T-cell (primary cell): ENCODE data around the gene RDH12. TPM values are rescaled to one million over a fixed set of nuclear protein-coding genes. Genes with fewer than 3 reads are reported as not detected.
A peak's percentile ranks its signal among the peaks of the same experiment; 100 is the strongest.

Source experiments
- ATAC-seq, 4 experiments: fragments of 200-7000 bp in 3 of 4; fragments of 150-1000 bp in 1 of 4; cut with Tn5 transposase; replicated peaks in 1 of 4; 1 replicate in 3 of 4; 2 replicates in 1 of 4; pipeline ENCODE4 v1.10.0; 2021; ENCODE audit warnings: moderate library complexity in 3 of 4, mild to moderate bottlenecking in 2 of 4, moderate number of reproducible peaks in 1 of 4
- CTCF ChIA-PET, 2 donors: fragments of 300-600 bp; sonication (Branson Sonifier 250); formaldehyde crosslinking; loops; one replicate each; lab custom pipeline; 2022; ENCODE audit warnings: antibody characterized with exemption in 2 of 2; lab: Charles Lee
- POLR2A ChIA-PET, 2 donors: fragments of 300-600 bp; sonication (Branson Sonifier 250); formaldehyde crosslinking; loops; one replicate each; lab custom pipeline; 2022; ENCODE audit warnings: antibody characterized with exemption in 2 of 2; lab: Charles Lee
- DNase-seq, 35 experiments: peaks; one replicate each; pipeline versions ENCODE4 v3.0.0 to v3.0.0-alpha.2; 2013 to 2023
- H3K27ac ChIP-seq: one replicate; pipeline ENCODE4 v1.5.1; 2013; ENCODE audit warnings: low read length
- H3K27me3 ChIP-seq, 2 experiments: replicated peaks in 1 of 2; 1 replicate in 1 of 2; 2 replicates in 1 of 2; pipeline versions ENCODE4 v1.6.1 to v1.7.0; 2013; ENCODE audit warnings: low read length in 1 of 2, mixed read lengths in 1 of 2; ENCODE audit not compliant: control insufficient read depth in 2 of 2, insufficient read depth in 2 of 2; ENCODE audit errors: extremely low read depth in 1 of 2
- H3K36me3 ChIP-seq, 2 donors: 1 replicate in 1 of 2; 2 replicates in 1 of 2; pipeline versions ENCODE4 v1.6.1 to v1.7.0; 2013; ENCODE audit warnings: low read length in 1 of 2; ENCODE audit not compliant: control insufficient read depth in 2 of 2, insufficient read depth in 1 of 2; ENCODE audit errors: extremely low read depth in 1 of 2
- H3K4me1 ChIP-seq, 2 experiments: 1 replicate in 1 of 2; 2 replicates in 1 of 2; pipeline versions ENCODE4 v1.6.1 to v1.7.0; 2013; ENCODE audit warnings: low read length in 2 of 2, mixed read lengths in 1 of 2; ENCODE audit not compliant: insufficient read depth in 2 of 2, control insufficient read depth in 1 of 2; ENCODE audit errors: extremely low read depth in 1 of 2
- H3K4me3 ChIP-seq, 2 donors: 1 replicate in 1 of 2; 2 replicates in 1 of 2; pipeline versions ENCODE4 v1.5.1 to v1.7.0; 2013; ENCODE audit warnings: mild to moderate bottlenecking in 2 of 2, low read length in 1 of 2, moderate library complexity in 1 of 2; ENCODE audit not compliant: control insufficient read depth in 1 of 2; ENCODE audit errors: extremely low read depth in 1 of 2
- H3K9me3 ChIP-seq: 2 replicates; pipeline ENCODE4 v1.7.0; 2013
- H3K27ac Mint-ChIP-seq, 2 donors: one replicate each; pipeline ENCODE4 v1.8.0; 2020 to 2021; ENCODE audit warnings: mild to moderate bottlenecking in 2 of 2, mixed read lengths in 2 of 2
- H3K27me3 Mint-ChIP-seq, 2 donors: one replicate each; pipeline ENCODE4 v1.8.0; 2021 to 2022; ENCODE audit warnings: mixed read lengths in 2 of 2
- H3K36me3 Mint-ChIP-seq: one replicate; pipeline ENCODE4 v1.8.0; 2021; ENCODE audit warnings: mixed read lengths
- H3K4me1 Mint-ChIP-seq, 3 donors: one replicate each; pipeline ENCODE4 v1.8.0; 2020 to 2022; ENCODE audit warnings: mixed read lengths in 3 of 3, mild to moderate bottlenecking in 1 of 3
- H3K4me3 Mint-ChIP-seq, 3 donors: one replicate each; pipeline ENCODE4 v1.8.0; 2020 to 2022; ENCODE audit warnings: mild to moderate bottlenecking in 3 of 3, mixed read lengths in 3 of 3, moderate library complexity in 3 of 3
- H3K9me3 Mint-ChIP-seq, 3 donors: one replicate each; pipeline ENCODE4 v1.8.0; 2020 to 2022; ENCODE audit warnings: mixed read lengths in 3 of 3
- WGBS: methylation state at CpG from one replicate; pipeline ENCODE4 v1.1.5; 2013; ENCODE audit warnings: missing lambda C conversion rate; ENCODE audit not compliant: insufficient coverage; 5-methylcytosine and 5-hydroxymethylcytosine counted together
- total RNA-seq, 35 experiments: library from RNA in 6 of 35; stranded (reverse) in 6 of 35; fragments of 120-200 nt in 1 of 35; gene quantifications; one replicate each; pipeline versions ENCODE4 v1.2.1 to v1.2.4 and lab custom pipeline; 2013 to 2026

Gene RDH12
- total RNA-seq, 5 donors from 2014 or later (not counting 1 experiment from before 2014, with no cell fraction given): not detected

GRCh38 chr14:67695394-67695949, 6.2 kb upstream of the RDH12 start, which contains the start of gene RDH11:
Gene RDH11 (minus strand): TSS chr14:67695764. CDS start chr14:67695703, 61 bp downstream.
- H3K27me3 ChIP-seq: no peaks in the 10 kb centered on the region
- ChIA-PET POLR2A (interaction anchor here in 1 of 2 donors (0.7 to 1.6 kb wide), 6 partner anchors 9 to 27 kb away, joined by 3 to 5 read pairs (median 4); no protein-coding TSS in a partner anchor), CTCF (interaction anchor here (0.5 to 1.3 kb wide), 12 partner anchors 9 to 355 kb away, joined by 3 to 21 read pairs (median 4); partner anchors contain the start of genes ARG2 (in 1 of the 2), ATP6V1D (in 1 of the 2), EIF2S1 (in 1 of the 2) and PIGH (in 1 of the 2))
- H3K27ac ChIP-seq: peak within 1 kb of the TSS; percentile 66
- peak within 1 kb of the TSS; percentile 89 to 100 for H3K4me3 ChIP-seq
- Mint-ChIP-seq H3K4me1 (peaks cover 16 to 28% (median 21%) of the 10 kb centered on the region in 3 donors), H3K9me3 (no peaks in the 10 kb centered on the region), H3K27me3 (no peaks in the 10 kb centered on the region), H3K4me3 (peak within 1 kb of the TSS; percentile 84 to 97 (median 86)), H3K36me3 (peaks cover 15% of the 10 kb centered on the region), H3K27ac (peak within 1 kb of the TSS; percentile 84)
- ATAC-seq (peak; percentile 95 to 98 (median 98)), DNase-seq (peak; percentile 55 to 91 (median 77))
- H3K9me3 ChIP-seq: no peaks in the 10 kb centered on the region
- peaks cover 6 to 16% of the 10 kb centered on the region in 2 experiments for H3K4me1 ChIP-seq
- WGBS: 0% methylated on average over 14 of the region's 25 CpGs
- H3K36me3 ChIP-seq: peaks cover 0 to 19% of the 10 kb centered on the region in 2 donors

- Histone ChIP-seq H3K4me1 (peaks cover 6 to 16% of the 10 kb centered on the region in 2 experiments), H3K4me3 (no peak overlapping the region), H3K9me3 (no peaks in the 10 kb centered on the region), H3K27ac (no peak overlapping the region), H3K27me3 (no peaks in the 10 kb centered on the region), H3K36me3 (peaks cover 0 to 4% of the 10 kb centered on the region in 2 donors)
- 100% methylated on average over 1 of the region's 4 CpGs for WGBS
- ATAC-seq (no peak), DNase-seq (no peak)
- no peak overlapping the region for H3K27ac Mint-ChIP-seq
- POLR2A ChIA-PET: no interaction called here
- H3K4me3 Mint-ChIP-seq: no peak overlapping the region
- H3K9me3 Mint-ChIP-seq: no peaks in the 10 kb centered on the region
- CTCF ChIA-PET: no interaction called here
- H3K36me3 Mint-ChIP-seq: peaks cover 4% of the 10 kb centered on the region
- no peaks in the 10 kb centered on the region for H3K27me3 Mint-ChIP-seq
- H3K4me1 Mint-ChIP-seq: peaks cover 16 to 28% (median 21%) of the 10 kb centered on the region in 3 donors
These were observed 4.7 kb upstream of the RDH12 start for GRCh38 chr14:67697006-67697405.

- H3K9me3 ChIP-seq: no peaks in the 10 kb centered on the region
- DNase-seq (no peak), ATAC-seq (no peak)
- ChIA-PET CTCF (interaction anchor here (0.5 to 0.7 kb wide), 3 partner anchors 23 to 390 kb away, joined by 3 read pairs; no protein-coding TSS in a partner anchor), POLR2A (interaction anchor here in 1 of 2 donors (0.6 kb wide), 1 partner anchor 79 kb away, joined by 3 read pairs; the partner anchor contains the start of gene ARG2)
- no peaks in the 10 kb centered on the region for H3K27me3 ChIP-seq
- Mint-ChIP-seq H3K27ac (no peak overlapping the region), H3K4me1 (peaks cover 13 to 21% (median 16%) of the 10 kb centered on the region in 3 donors), H3K9me3 (no peaks in the 10 kb centered on the region), H3K27me3 (no peaks in the 10 kb centered on the region), H3K4me3 (no peak overlapping the region), H3K36me3 (no peaks in the 10 kb centered on the region)
- H3K27ac ChIP-seq: no peak overlapping the region
- peaks cover 6 to 16% of the 10 kb centered on the region in 2 experiments for H3K4me1 ChIP-seq
- WGBS: no CpG with 5 or more reads among the region's 1 CpG
- no peaks in the 10 kb centered on the region for H3K36me3 ChIP-seq
- H3K4me3 ChIP-seq: no peak overlapping the region
These were observed 3.5 kb upstream of the RDH12 start for GRCh38 chr14:67698179-67698578.

DNA sequence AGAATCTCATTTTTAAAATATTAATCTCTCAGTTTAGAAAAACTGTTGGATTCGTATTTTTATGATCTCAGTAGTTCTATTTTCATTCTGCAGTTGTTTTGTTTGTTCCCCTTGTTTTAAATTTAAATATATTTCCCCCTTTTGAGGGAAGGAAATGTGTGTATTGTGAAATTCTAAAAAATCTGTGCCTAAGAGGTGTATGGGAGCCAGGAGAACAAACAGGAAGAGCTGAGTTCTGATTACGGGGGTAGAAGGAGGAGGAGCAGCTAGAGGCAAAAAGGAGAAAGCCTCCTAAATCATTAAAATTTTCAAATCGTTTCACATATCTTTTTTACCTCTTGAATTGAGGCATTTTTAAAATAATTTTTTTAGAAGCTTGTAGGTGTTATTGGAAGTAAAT, 2.3 kb downstream of the RDH12 start:
- Mint-ChIP-seq H3K27me3 (peaks cover 5% of the 10 kb centered on the region in 2 donors), H3K4me3 (no peak overlapping the region), H3K9me3 (no peaks in the 10 kb centered on the region), H3K36me3 (no peaks in the 10 kb centered on the region), H3K4me1 (no peaks in the 10 kb centered on the region), H3K27ac (no peak overlapping the region)
- no peak for ATAC-seq
- Histone ChIP-seq H3K27me3 (no peaks in the 10 kb centered on the region), H3K9me3 (peaks cover 3% of the 10 kb centered on the region), H3K4me3 (no peak overlapping the region), H3K36me3 (no peaks in the 10 kb centered on the region), H3K4me1 (no peaks in the 10 kb centered on the region), H3K27ac (no peak overlapping the region)
- no CpG with 5 or more reads among the region's 3 CpGs for WGBS
- ChIA-PET CTCF (interaction anchor here (0.7 to 3.0 kb wide), 40 partner anchors 8 to 1345 kb away, joined by 3 to 44 read pairs (median 4); partner anchors contain the start of genes PIGH (in 2 of the 2), RDH11 (in 2 of the 2) and ARG2 (in 1 of the 2)), POLR2A (interaction anchor here (0.6 to 1.2 kb wide), 4 partner anchors 8 to 104 kb away, joined by 3 to 5 read pairs (median 3); partner anchors contain the start of genes ARG2 (in 1 of the 2), PIGH (in 1 of the 2) and RDH11 (in 1 of the 2))
- DNase-seq: no peak

GRCh38 chr14:67704484-67705089, 2.9 kb downstream of the RDH12 start:
- H3K9me3 ChIP-seq: peaks cover 3% of the 10 kb centered on the region
- ATAC-seq: peak; percentile 67 to 82 (median 80)
- WGBS: 7% methylated on average over 2 of the region's 3 CpGs
- DNase-seq: peak in 19 of 35 experiments; percentile 4 to 79 (median 15)
- H3K27me3 Mint-ChIP-seq: peaks cover 5% of the 10 kb centered on the region in 2 donors
- H3K27ac ChIP-seq: no peak overlapping the region
- H3K27me3 ChIP-seq: no peaks in the 10 kb centered on the region
- no peaks in the 10 kb centered on the region for H3K36me3 ChIP-seq
- peaks cover 0 to 2% (median 0%) of the 10 kb centered on the region in 3 donors for H3K9me3 Mint-ChIP-seq
- H3K4me3 ChIP-seq: no peak overlapping the region
- POLR2A ChIA-PET: interaction anchor here (0.5 to 1.2 kb wide), 5 partner anchors 9 to 104 kb away, joined by 3 to 5 read pairs (median 3); partner anchors contain the start of genes ARG2 (in 1 of the 2), PIGH (in 1 of the 2) and RDH11 (in 1 of the 2)
- H3K4me1 Mint-ChIP-seq: no peaks in the 10 kb centered on the region
- no peaks in the 10 kb centered on the region for H3K4me1 ChIP-seq
- no peak overlapping the region for H3K4me3 Mint-ChIP-seq
- no peaks in the 10 kb centered on the region for H3K36me3 Mint-ChIP-seq
- CTCF ChIA-PET: interaction anchor here (0.5 to 3.0 kb wide), 43 partner anchors 8 to 1345 kb away, joined by 3 to 44 read pairs (median 4); partner anchors contain the start of genes PIGH (in 2 of the 2), RDH11 (in 2 of the 2) and ARG2 (in 1 of the 2)
- no peak overlapping the region for H3K27ac Mint-ChIP-seq

- Mint-ChIP-seq H3K27ac (no peak overlapping the region), H3K9me3 (peaks cover 0 to 8% (median 3%) of the 10 kb centered on the region in 3 donors), H3K4me3 (no peak overlapping the region), H3K36me3 (no peaks in the 10 kb centered on the region), H3K27me3 (peaks cover 5% of the 10 kb centered on the region in 2 donors), H3K4me1 (no peaks in the 10 kb centered on the region)
- H3K36me3 ChIP-seq: no peaks in the 10 kb centered on the region
- no peaks in the 10 kb centered on the region for H3K4me1 ChIP-seq
- ATAC-seq (no peak), DNase-seq (no peak)
- H3K27me3 ChIP-seq: no peaks in the 10 kb centered on the region
- CTCF ChIA-PET: interaction anchor here (1.0 to 3.0 kb wide), 19 partner anchors 10 to 1346 kb away, joined by 3 to 44 read pairs (median 8); partner anchors contain the start of genes RDH11 (in 2 of the 2), ARG2 (in 1 of the 2) and PIGH (in 1 of the 2)
- 78% methylated on average over 2 of the region's 3 CpGs for WGBS
- H3K27ac ChIP-seq: no peak overlapping the region
- no peak overlapping the region for H3K4me3 ChIP-seq
- POLR2A ChIA-PET: no interaction called here
- H3K9me3 ChIP-seq: peaks cover 3% of the 10 kb centered on the region
These were observed 3.5 kb downstream of the RDH12 start for GRCh38 chr14:67705211-67705610.
